ENCODE measurements around the gene RBM5.

GRCh38 chr3:50166620-50167019, 77.9 kb downstream of the RBM5 start:
- no peak for TF ChIP-seq EZH2phosphoT487 (IDR thresholded peaks at IDR 0.05; ENCODE audit: low read depth)
- TF ChIP-seq CTCF (IDR thresholded peaks at IDR 0.05; ENCODE audit: low read depth, low read length): no peak
